H1 (cell line): Measurements from ENCODE around the gene BSDC1. TPM values are rescaled to one million over a fixed set of nuclear protein-coding genes. Genes with fewer than 3 reads are reported as not detected.

Experiments used
- KDM1A ChIP-seq: fragments of 200-600, 300-600 bp; sonication (generic); IDR thresholded peaks from 2 replicates; pipeline ENCODE4 v1.7.1; 2016; ENCODE audit warnings: mild to moderate bottlenecking, low read length, borderline replicate concordance
- polyA plus RNA-seq, 7 experiments: library from polyadenylated mRNA; depleted of rRNA in 3 of 7; stranded (reverse) in 5 of 7; unstranded in 2 of 7; fragments of >200 nt in 5 of 7; fragments of 200-250 nt in 2 of 7; gene quantifications; 1 replicate in 5 of 7; 2 replicates in 1 of 7; 4 replicates in 1 of 7; pipeline versions ENCODE4 v1.2.1 to v1.2.3, GENCODE V29; 2011 to 2013; ENCODE audit warnings: missing spikeins in 2 of 7, mixed read lengths in 2 of 7
- total RNA-seq: library from RNA; stranded (reverse); fragmentation: NEBNext Ultra II Directional; extraction: Animal tissue kit (Norgen Biotek cat#: 25700); gene quantifications from 2 replicates; pipeline ENCODE4 v1.2.1, GENCODE V29; 2021

BSDC1 gene
- total and polyA plus RNA-seq, 2 of the 8 experiments (the other 6 are each of a cell fraction or from before 2014, with no cell fraction given) = 24.8 to 40.7 TPM

GRCh38 chr1:32321712-32322291, 72.4 kb downstream of the BSDC1 start (continued):
- TF ChIP-seq KDM1A = no peak
